Endothelial cell of umbilical vein (primary cell): Measurements from ENCODE around the gene ZNF689. TPM values are rescaled to one million over a fixed set of nuclear protein-coding genes. Genes with fewer than 3 reads are reported as not detected.
A peak's percentile ranks its signal among the peaks of the same experiment; 100 is the strongest.

Experiments
- BruUV-seq: library from RNA; stranded (reverse); fragments of 400-500 nt; replicated peaks from 2 replicates; lab custom pipeline; 2021; lab: Mats Ljungman, UMichigan
- CTCF ChIA-PET: fragments of 300-600, 350-600 bp; sonication (Branson Sonifier 250); formaldehyde crosslinking; loops from one replicate; lab custom pipeline; 2021; ENCODE audit warnings: antibody characterized with exemption, inconsistent platforms; lab: Charles Lee
- POLR2A ChIA-PET: fragments of 300-600, 350-600 bp; sonication (Branson Sonifier 250); formaldehyde crosslinking; loops from one replicate; lab custom pipeline; 2021; ENCODE audit warnings: antibody characterized with exemption, inconsistent platforms; lab: Charles Lee
- DNase-seq: peaks from one replicate; pipeline ENCODE4 v3.0.0-alpha.2; 2011; ENCODE audit warnings: low read depth, low spot score
- FAIRE-seq: peaks from 2 replicates; lab custom pipeline; 2011; peaks lifted over from hg19 to GRCh38; lab: Jason Lieb, UNC
- H2AFZ ChIP-seq: 2 replicates; pipeline ENCODE4 v1.6.0; 2012; ENCODE audit warnings: low read depth, low read length, control low read depth, inconsistent platforms
- H3K27ac ChIP-seq: 2 replicates; pipeline ENCODE4 v1.5.1; 2011; ENCODE audit warnings: low read depth, mild to moderate bottlenecking, control low read depth, low read length, moderate library complexity; ENCODE audit not compliant: insufficient read depth
- H3K27me3 ChIP-seq, 2 experiments: 2 replicates each; pipeline versions ENCODE4 v1.6.0 to v1.6.1; 2011; ENCODE audit warnings: low read length in 2 of 2, mixed read lengths in 1 of 2; ENCODE audit not compliant: control insufficient read depth in 2 of 2, insufficient read depth in 2 of 2
- H3K36me3 ChIP-seq, 2 experiments: 2 replicates in 1 of 2; 3 replicates in 1 of 2; pipeline ENCODE4 v1.5.1; 2011; ENCODE audit warnings: low read length in 2 of 2, mild to moderate bottlenecking in 1 of 2, moderate library complexity in 1 of 2; ENCODE audit not compliant: control insufficient read depth in 2 of 2, insufficient read depth in 2 of 2; ENCODE audit errors: extremely low read depth in 1 of 2
- H3K4me1 ChIP-seq: 3 replicates; pipeline ENCODE4 v1.5.1; 2011; ENCODE audit warnings: mild to moderate bottlenecking, low read length; ENCODE audit not compliant: control insufficient read depth, insufficient read depth; ENCODE audit errors: extremely low read depth
- H3K4me2 ChIP-seq: 2 replicates; pipeline ENCODE4 v1.6.1; 2011; ENCODE audit warnings: low read length, control low read depth, mixed read lengths; ENCODE audit not compliant: insufficient read depth
- H3K4me3 ChIP-seq, 3 experiments: fragments of 200-600 bp in 1 of 3; sonication (generic), shearing (Covaris generic) in 1 of 3; replicated peaks in 1 of 3; 2 replicates each; pipeline ENCODE4 v1.5.1; 2011 to 2016; ENCODE audit warnings: control low read depth in 3 of 3, low read length in 3 of 3, mild to moderate bottlenecking in 2 of 3, inconsistent platforms in 1 of 3, low read depth in 1 of 3, moderate library complexity in 1 of 3; ENCODE audit not compliant: insufficient read depth in 1 of 3
- H3K79me2 ChIP-seq: 2 replicates; pipeline ENCODE4 v1.6.0; 2012; ENCODE audit warnings: low read length, inconsistent platforms; ENCODE audit not compliant: control insufficient read depth, insufficient read depth
- H3K9ac ChIP-seq: replicated peaks from 2 replicates; pipeline ENCODE3; 2011; ENCODE audit warnings: low read length, control low read depth; ENCODE audit not compliant: insufficient read depth; ENCODE audit errors: extremely low read depth
- H3K9me1 ChIP-seq: replicated peaks from 3 replicates; pipeline ENCODE4 v1.6.0; 2011; ENCODE audit warnings: mild to moderate bottlenecking, low read length; ENCODE audit not compliant: control insufficient read depth, insufficient read depth; ENCODE audit errors: extremely low read depth
- H3K9me3 ChIP-seq: replicated peaks from 2 replicates; pipeline ENCODE4 v1.5.1; 2012; ENCODE audit warnings: low read length, inconsistent platforms; ENCODE audit not compliant: control insufficient read depth, insufficient read depth
- H4K20me1 ChIP-seq: replicated peaks from 2 replicates; pipeline ENCODE3; 2011; ENCODE audit warnings: mild to moderate bottlenecking, low read length; ENCODE audit not compliant: control insufficient read depth, insufficient read depth; ENCODE audit errors: extremely low read depth
- CTCF ChIP-seq, 2 donors: IDR thresholded peaks; 1 replicate in 1 of 2; 2 replicates in 1 of 2; pipeline ENCODE4 v1.5.1; 2011; ENCODE audit warnings: low read length in 2 of 2, mild to moderate bottlenecking in 2 of 2, moderate library complexity in 2 of 2, control low read depth in 1 of 2, inconsistent platforms in 1 of 2, low read depth in 1 of 2; ENCODE audit not compliant: insufficient read depth in 1 of 2; ENCODE audit errors: extremely low read depth in 1 of 2
- EZH2 ChIP-seq: IDR thresholded peaks from 2 replicates; pipeline ENCODE4 v1.6.1; 2012; ENCODE audit warnings: borderline replicate concordance, low read depth, mild to moderate bottlenecking, moderate library complexity, low read length, inconsistent platforms; ENCODE audit not compliant: severe bottlenecking
- FOS ChIP-seq: IDR thresholded peaks from 2 replicates; pipeline ENCODE4 v1.6.1; 2011; ENCODE audit warnings: mild to moderate bottlenecking, low read length, moderate library complexity, borderline replicate concordance; ENCODE audit not compliant: insufficient read depth
- GATA2 ChIP-seq: IDR thresholded peaks from 2 replicates; pipeline ENCODE4 v1.7.0; 2011; ENCODE audit warnings: low read depth, mild to moderate bottlenecking, moderate library complexity, mixed read lengths, low read length; ENCODE audit not compliant: insufficient read length, insufficient read depth
- JUN ChIP-seq: IDR thresholded peaks from 2 replicates; pipeline ENCODE4 v1.6.1; 2011; ENCODE audit warnings: borderline replicate concordance, low read depth; ENCODE audit not compliant: insufficient read length, insufficient read depth
- MAX ChIP-seq: IDR thresholded peaks from 2 replicates; pipeline ENCODE4 v1.6.1; 2011; ENCODE audit not compliant: insufficient read depth, insufficient read length
- MYC ChIP-seq: IDR thresholded peaks from one replicate; pipeline ENCODE4 v1.6.1; 2011; ENCODE audit warnings: mild to moderate bottlenecking, low read depth, low read length
- POLR2A ChIP-seq: IDR thresholded peaks from 2 replicates; pipeline ENCODE4 v1.6.1; 2012; ENCODE audit warnings: low read depth, mild to moderate bottlenecking, control low read depth, low read length
- POLR2AphosphoS5 ChIP-seq: IDR thresholded peaks from 2 replicates; pipeline ENCODE4 v1.6.1; 2012; ENCODE audit warnings: low read depth, mild to moderate bottlenecking, control low read depth, low read length, moderate library complexity; ENCODE audit not compliant: insufficient read depth
- dilution Hi-C: fragments of 300-500 bp; cut with MboI; formaldehyde crosslinking; loops from one replicate; pipeline ENCODE4 v1.15.0; 2019; ENCODE audit warnings: low sequenced_read_pairs; ENCODE audit not compliant: extremely low pct_ligation_motif_present
- intact Hi-C: fragments of 100-400 bp; cut with micrococcal nuclease; formaldehyde crosslinking; loops from one replicate; pipeline ENCODE4 v1.10.0; 2022
- polyA plus RNA-seq, 4 experiments: library from polyadenylated mRNA; depleted of rRNA in 3 of 4; stranded (reverse) in 3 of 4; unstranded in 1 of 4; fragments of >200 nt; gene quantifications; 2 replicates each; pipeline versions ENCODE4 v1.2.1 to v1.2.3, GENCODE V29; 2011 to 2012; ENCODE audit warnings: missing spikeins in 1 of 4
- total RNA-seq: library from RNA; stranded (reverse); gene quantifications from 2 replicates; pipeline ENCODE4 v1.2.3, GENCODE V29; 2021

The ZNF689 gene
- total and polyA plus RNA-seq, 2 donors (not counting 3 experiments of a cell fraction or from before 2014, with no cell fraction given), result 7.5 to 8.4 TPM

- no peaks in the 10 kb centered on the region for H4K20me1 ChIP-seq
- no peak overlapping the region for H3K4me3 ChIP-seq
- no peaks in the 10 kb centered on the region for H3K9me3 ChIP-seq
- peaks cover 8% of the 10 kb centered on the region for H3K4me1 ChIP-seq
- no peak for TF ChIP-seq CTCF (IDR thresholded peaks at IDR 0.05; ENCODE audit: extremely low read depth in 1 of 2, insufficient read depth in 1 of 2, low read depth in 1 of 2, low read length in 2 of 2)
- no peak for TF ChIP-seq MAX
- TF ChIP-seq GATA2, result no peak
- no peak for TF ChIP-seq EZH2
- no peak for TF ChIP-seq POLR2A
- no peak for TF ChIP-seq JUN
- no peak for TF ChIP-seq MYC
- no peak for TF ChIP-seq FOS
- TF ChIP-seq POLR2AphosphoS5, result no peak
- BruUV-seq, result no TSS peak
- dilution Hi-C loops (no loop called here), intact Hi-C loops (no loop called here)
- DNase-seq (no peak), FAIRE-seq (no peak)
- POLR2A ChIA-PET, result interaction anchor here (0.6 kb wide), 1 partner anchor 160 kb away, joined by 6 read pairs; no protein-coding TSS in a partner anchor
- peak overlapping the region; percentile 55 for H3K27ac ChIP-seq
- CTCF ChIA-PET, result interaction anchor here (1.2 kb wide), 1 partner anchor 19 kb away, joined by 3 read pairs; the partner anchor contains the start of gene ZNF747
- no peak overlapping the region for H3K9ac ChIP-seq
- peaks cover 23% of the 10 kb centered on the region for H3K79me2 ChIP-seq
- H3K4me2 ChIP-seq, result no peak overlapping the region
- H3K9me1 ChIP-seq, result no peaks in the 10 kb centered on the region
- H2AFZ ChIP-seq, result no peak overlapping the region
- peaks cover 3 to 9% of the 10 kb centered on the region in 2 experiments for H3K36me3 ChIP-seq
- no peaks in the 10 kb centered on the region for H3K27me3 ChIP-seq
Measured at GRCh38 chr16:30554557-30555314, 55.5 kb downstream of the ZNF689 start.
